ENCODE results near the gene SLC44A1.
"Not testable (repeated sequence)": the region's sequence is repeated elsewhere in the genome, so short reads cannot be mapped to it uniquely, and the experiment has no call there.

SLC44A1 gene

GRCh38 chr9:105243015-105243686, 1.3 kb upstream of the SLC44A1 start:
- DNase-seq, result peak; percentile 88

DNA sequence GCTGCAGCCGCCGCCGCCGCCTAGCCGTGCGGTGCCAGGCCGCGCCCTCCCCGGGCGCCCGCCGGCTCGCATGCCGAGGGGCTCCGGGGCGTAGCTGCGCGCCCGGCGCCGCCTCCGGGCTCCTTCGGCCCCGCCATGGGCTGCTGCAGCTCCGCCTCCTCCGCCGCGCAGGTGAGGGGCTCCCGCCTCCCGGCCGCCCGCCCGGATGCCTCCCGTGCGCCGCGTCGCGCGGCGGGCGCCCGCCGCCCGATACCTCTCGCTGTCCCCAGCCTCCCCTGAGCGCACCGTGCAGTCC, 230 bp downstream of the SLC44A1 start:
- no peak for DNase-seq

DNA sequence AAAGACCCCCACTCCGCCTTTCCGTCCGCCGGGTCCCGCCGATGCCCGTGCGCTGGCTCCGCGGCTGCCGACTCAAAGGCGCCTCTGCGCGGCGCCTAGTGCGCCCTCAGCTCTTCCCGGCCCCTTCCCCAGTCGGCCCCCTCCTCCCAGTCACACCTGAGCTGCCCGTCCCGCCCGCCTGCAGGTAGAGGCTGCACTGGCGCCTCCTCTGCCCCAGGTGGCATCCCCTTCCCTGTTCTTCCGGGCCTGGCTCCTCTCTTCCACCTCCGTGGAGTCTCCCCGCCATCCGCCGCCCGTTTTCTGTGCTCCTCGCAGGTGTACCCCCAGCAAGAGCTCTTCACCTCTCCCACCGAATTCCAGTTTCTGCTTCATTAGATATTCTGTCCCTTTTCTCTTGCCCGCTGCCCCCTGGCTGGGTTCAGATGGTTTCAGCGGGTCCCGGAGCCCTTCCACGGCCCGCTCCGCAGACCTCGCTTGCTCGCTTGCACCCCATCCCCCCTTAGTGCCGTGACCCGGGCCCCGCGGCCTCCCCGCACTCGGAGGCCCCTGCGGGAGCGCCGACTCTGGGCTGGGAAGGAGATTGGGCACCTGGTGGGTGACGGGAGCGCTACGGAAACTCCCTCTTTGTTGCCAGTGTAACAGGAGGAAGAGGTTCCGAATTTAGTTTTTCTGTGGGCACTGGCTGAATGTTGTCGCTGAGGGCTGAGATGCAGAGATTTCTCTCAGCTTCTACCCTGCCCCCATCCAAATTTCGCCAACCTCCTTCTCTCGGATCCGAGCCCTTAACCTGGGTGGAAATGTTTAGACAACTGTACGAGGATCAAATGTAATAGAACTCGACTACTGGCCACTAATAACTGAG, 809 bp downstream of the SLC44A1 start:
- DNase-seq, result peak; percentile 41

DNA sequence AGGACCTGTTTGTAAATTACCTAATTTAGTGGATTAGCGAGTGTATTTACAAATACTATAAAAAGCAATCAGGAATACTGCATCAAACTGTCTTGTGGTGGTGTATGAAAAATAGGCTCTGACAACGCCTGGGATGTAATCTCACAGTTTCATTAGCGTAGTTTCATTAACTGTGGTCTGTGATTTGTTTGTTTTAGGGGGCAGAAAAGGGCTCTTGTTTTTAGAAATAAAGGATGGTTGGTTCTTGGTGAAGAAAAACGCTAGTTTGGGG, 1.4 kb downstream of the SLC44A1 start:
- no peak for DNase-seq

DNA sequence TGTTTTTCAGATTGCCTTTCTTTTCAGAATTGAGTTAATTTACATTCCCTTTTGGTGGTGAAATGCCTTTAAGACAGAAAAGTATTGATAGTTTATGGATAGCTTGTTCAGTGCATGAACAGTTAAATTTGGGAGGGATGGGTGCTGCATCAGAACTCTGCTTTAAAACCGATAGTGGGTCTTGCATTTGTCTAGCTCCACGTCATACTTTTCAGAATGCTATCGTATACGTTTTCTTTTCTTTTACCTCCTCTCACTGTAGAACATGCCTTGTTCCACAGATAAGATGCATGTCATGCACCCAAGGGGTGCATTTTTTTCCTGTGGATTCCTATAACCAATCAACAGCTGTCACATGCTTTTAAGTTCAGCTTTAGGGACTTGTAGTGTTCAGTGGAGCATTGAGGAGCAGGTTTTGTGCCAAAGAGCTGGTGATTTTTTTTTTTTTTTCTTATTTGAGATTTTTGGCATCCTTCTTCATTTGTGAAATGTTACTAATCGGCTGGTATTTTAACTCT, 2.3 kb downstream of the SLC44A1 start:
- no peak for DNase-seq

DNA sequence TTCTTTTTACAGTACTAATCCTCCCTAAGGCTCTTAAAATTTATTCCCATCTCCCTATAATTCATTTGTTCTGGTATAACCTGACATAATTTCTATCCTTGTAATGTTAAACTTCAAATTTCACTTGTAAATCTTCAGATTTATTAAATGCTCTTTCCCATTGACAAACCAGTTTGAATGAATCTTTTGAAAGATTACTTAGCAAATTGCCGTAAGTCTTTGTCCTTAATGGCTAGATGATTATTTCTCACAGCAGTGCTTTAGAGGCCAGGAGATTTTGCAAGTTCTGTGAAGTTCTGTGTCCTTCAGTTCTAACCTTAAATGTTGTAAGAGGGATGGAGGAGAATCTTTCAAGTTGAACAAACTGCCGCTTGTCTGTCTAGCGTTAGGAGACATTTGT, 4.2 kb downstream of the SLC44A1 start:
- no peak for DNase-seq

- DNase-seq, result no peak
These were observed 6.7 kb downstream of the SLC44A1 start for GRCh38 chr9:105251133-105251532.

- no peak for DNase-seq
These were observed 7.4 kb downstream of the SLC44A1 start for GRCh38 chr9:105251733-105252404.

- no peak for DNase-seq
These were observed 7.9 kb downstream of the SLC44A1 start for GRCh38 chr9:105252405-105252756.

DNA sequence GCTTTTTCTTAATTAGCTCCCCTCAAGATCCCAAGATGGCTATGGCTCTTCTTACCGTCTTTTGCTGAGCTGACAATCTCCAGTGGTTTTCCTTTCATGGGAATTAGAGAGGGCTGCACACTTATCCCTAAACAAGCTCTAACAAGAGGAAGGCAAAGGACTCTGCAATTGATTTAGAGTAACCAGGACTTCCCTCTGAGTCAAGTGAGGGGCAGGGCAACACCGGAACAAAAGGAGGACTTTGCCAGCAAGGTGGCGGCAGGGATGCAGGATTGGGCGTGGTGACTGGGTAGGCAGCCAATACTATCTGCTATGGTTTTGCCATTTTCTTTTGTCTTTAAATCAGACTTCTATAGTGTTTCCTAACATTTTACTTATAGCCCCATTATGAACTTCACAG, 9.8 kb downstream of the SLC44A1 start:
- DNase-seq, result no peak

DNA sequence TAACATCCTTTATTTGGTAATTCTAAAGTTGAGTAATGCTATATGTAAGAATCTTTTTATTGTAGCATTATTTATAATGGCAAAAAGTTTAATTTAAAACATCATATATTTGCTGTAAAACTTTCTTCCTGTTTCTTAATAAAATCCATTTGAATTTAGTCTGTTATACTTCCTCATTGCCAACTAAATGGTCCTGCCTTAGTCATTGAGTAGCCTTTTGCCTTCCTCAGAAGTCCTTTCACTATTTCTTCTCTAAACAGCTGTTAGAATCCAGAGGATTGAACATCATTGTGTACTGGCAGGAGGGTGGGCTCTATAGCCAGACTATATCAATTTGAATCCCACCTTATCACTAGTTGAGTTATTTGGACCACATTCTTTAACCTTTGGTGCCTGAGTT, 11.0 kb downstream of the SLC44A1 start:
- DNase-seq, result no peak

GRCh38 chr9:105256569-105256968, 12.1 kb downstream of the SLC44A1 start:
- DNase-seq, result not testable (repeated sequence)

DNA sequence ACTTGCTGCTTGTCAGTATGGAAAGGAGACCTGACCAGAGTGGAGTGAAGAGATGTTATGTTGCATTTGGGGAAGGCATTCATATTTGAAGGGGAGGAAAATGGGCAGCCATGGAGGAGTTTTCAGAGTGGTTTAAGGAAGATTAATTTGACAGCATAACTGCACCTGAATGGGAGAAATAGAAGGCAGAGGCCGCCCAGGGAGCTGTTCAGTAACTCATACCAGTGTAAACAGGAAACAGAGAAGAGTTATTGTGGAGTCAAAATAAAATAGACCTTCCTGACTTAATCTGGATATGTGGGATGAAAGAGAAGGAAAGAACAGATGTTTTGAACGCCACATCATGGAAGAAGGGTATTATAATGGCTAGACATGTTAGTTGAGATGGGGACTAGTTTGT, 13.4 kb downstream of the SLC44A1 start:
- DNase-seq, result no peak

- no peak for DNase-seq
These were observed 13.8 kb downstream of the SLC44A1 start for GRCh38 chr9:105258225-105258737.

DNA sequence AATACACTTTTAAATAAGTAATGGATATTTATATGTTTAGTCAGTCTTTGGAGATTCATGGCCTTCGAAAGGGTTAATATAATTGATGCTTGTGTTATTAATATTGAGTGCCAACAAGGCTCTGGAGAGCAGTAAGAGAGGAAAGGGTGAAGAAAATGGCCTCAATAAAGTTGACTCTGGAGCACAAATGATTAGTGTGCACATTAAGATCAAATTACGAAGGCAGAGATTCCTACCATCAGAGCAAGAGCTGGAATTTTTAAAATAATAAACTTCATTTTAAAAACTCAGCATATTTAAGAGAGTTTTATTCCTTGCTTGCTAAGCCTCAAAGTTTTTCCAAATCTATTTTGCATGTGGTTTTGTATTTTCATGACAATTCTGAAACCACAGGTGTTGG, 14.8 kb downstream of the SLC44A1 start:
- no peak for DNase-seq

GRCh38 chr9:105259731-105260612, 15.5 kb downstream of the SLC44A1 start:
- no peak for DNase-seq

DNA sequence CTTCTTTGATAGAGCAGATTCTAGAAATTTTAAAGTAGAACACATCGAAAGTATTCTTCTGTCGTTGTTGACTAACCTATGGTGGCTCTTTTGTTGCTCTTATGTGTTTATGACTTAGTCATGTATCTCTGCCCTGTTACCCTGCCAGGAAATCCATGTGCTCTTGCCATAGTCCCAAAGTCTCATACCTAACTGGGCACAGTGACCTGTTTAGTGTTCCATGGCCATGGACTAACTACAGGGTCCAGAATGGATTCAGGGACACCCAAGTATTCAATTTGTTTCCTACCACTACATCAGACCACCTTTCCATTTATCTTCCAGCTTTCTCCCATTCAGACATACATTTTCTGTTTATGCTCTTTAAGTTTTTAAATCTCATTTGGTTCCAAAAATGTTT, 18.0 kb downstream of the SLC44A1 start:
- no peak for DNase-seq

DNA sequence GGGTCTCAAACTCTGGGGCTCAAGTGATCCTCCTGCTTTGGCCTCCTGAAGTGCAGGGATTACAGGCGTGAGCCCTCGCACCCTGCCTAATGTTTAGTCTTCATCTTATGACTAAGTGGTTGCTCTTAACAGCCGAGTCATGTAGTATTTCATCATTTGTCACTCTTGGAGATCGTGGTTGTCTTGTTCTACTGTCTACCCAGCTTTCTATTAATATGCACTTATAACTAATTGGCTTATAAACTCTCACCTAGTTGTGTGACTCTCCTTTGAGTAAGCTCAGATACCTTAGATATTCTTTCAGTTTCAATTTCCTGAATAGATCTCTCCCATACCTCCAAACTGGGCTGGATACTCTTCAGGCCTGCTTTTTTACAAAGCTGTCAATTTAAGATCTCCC, 19.9 kb downstream of the SLC44A1 start:
- peak; percentile 8 for DNase-seq

GRCh38 chr9:105268254-105268653, 23.8 kb downstream of the SLC44A1 start:
- DNase-seq, result not testable (repeated sequence)

- no peak for DNase-seq
These were observed 25.1 kb downstream of the SLC44A1 start for GRCh38 chr9:105269593-105269992.

DNA sequence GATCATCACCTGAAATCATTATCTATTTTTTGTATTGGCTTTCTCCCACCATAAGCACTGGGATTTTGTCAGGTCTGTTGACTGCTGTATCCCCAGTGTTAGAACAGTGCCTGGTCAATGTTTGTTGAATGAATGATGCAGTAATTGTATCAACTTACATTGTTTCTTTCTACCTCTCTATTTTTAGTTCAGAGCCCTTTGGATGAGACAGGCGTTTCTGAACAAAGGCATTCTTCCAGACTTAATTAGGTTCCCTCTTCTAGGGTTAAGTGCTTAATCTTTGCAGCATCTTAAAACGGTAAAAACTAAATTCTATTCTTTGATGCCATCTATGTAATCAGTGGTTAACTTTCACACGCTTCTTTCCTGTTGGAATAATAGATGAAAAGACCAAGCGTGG, 26.3 kb downstream of the SLC44A1 start:
- DNase-seq, result no peak

- DNase-seq, result no peak
These were observed 29.3 kb downstream of the SLC44A1 start for GRCh38 chr9:105273731-105274130.

- no peak for DNase-seq
These were observed 30.7 kb downstream of the SLC44A1 start for GRCh38 chr9:105275111-105275510.

Data from EL (cell line).